ENCODE results near the gene LIN54.

- no peak for TF ChIP-seq CTCF (IDR thresholded peaks at IDR 0.05)
- no peak for TF ChIP-seq POLR2A (IDR thresholded peaks at IDR 0.05)
These were observed 88.8 kb downstream of the LIN54 start for GRCh38 chr4:82921795-82922194.
